Cardiac muscle cell (in vitro differentiated cells and primary cell): ENCODE results near the gene RUFY4. TPM values are rescaled to one million over a fixed set of nuclear protein-coding genes. Genes with fewer than 3 reads are reported as not detected.
"Not testable (repeated sequence)": the region's sequence is repeated elsewhere in the genome, so short reads cannot be mapped to it uniquely, and the experiment has no call there.

Source experiments
- DNase-seq, 2 donors: peaks; one replicate each; pipeline versions ENCODE4 v3.0.0 to v3.0.0-alpha.2; 2010 to 2017; ENCODE audit warnings: low read depth in 1 of 2, low spot score in 1 of 2
- H3K27ac ChIP-seq: fragments of 200-600 bp; sonication (generic); 2 replicates; pipeline ENCODE4 v1.5.1; 2016
- H3K27me3 ChIP-seq: fragments of 200-600 bp; sonication (generic); 2 replicates; pipeline ENCODE4 v1.6.0; 2016; ENCODE audit warnings: control low read depth
- H3K36me3 ChIP-seq: fragments of 200-600 bp; sonication (generic); 2 replicates; pipeline ENCODE4 v1.5.1; 2016; ENCODE audit warnings: control low read depth
- H3K4me1 ChIP-seq: fragments of 200-600 bp; sonication (generic); 2 replicates; pipeline ENCODE4 v1.8.1; 2017; ENCODE audit warnings: low read depth, mild to moderate bottlenecking, mixed run types
- H3K4me3 ChIP-seq: fragments of 200-600 bp; sonication (generic); 2 replicates; pipeline ENCODE4 v1.5.1; 2016; ENCODE audit warnings: mild to moderate bottlenecking
- H3K9me3 ChIP-seq: fragments of 200-600 bp; sonication (generic); 2 replicates; pipeline ENCODE4 v1.5.1; 2017; ENCODE audit warnings: low read depth, mild to moderate bottlenecking, control low read depth
- CTCF ChIP-seq: IDR thresholded peaks from 2 replicates; pipeline ENCODE4 v1.5.1; 2012; ENCODE audit warnings: low read depth, mild to moderate bottlenecking, low read length
- polyA plus RNA-seq: library from polyadenylated mRNA; unstranded; fragments of >200 nt; fragmentation: Nextera tagmentation; extraction: Ambion mirVana; gene quantifications from 2 replicates; pipeline ENCODE4 v1.2.1, GENCODE V29; 2016
- total RNA-seq: library from RNA; depleted of rRNA; stranded (reverse); fragments of >200 nt; gene quantifications from 2 replicates; pipeline ENCODE4 v1.2.3, GENCODE V29; 2016

The RUFY4 gene
- total and polyA plus RNA-seq, 2 experiments from 2014 or later = not detected

- H3K9me3 ChIP-seq = no peaks in the 10 kb centered on the region
- no peaks in the 10 kb centered on the region for H3K27me3 ChIP-seq
- peaks cover 3% of the 10 kb centered on the region for H3K4me1 ChIP-seq
- no peak overlapping the region for H3K27ac ChIP-seq
- H3K4me3 ChIP-seq = no peak overlapping the region
- TF ChIP-seq CTCF = no peak
- no peaks in the 10 kb centered on the region for H3K36me3 ChIP-seq
- DNase-seq = no peak
These were observed 17.4 kb downstream of the RUFY4 start for GRCh38 chr2:218086478-218086877.

- no peaks in the 10 kb centered on the region for H3K4me1 ChIP-seq
- H3K9me3 ChIP-seq = no peaks in the 10 kb centered on the region
- H3K27me3 ChIP-seq = peaks cover 6% of the 10 kb centered on the region
- TF ChIP-seq CTCF = no peak
- no peaks in the 10 kb centered on the region for H3K36me3 ChIP-seq
- DNase-seq = no peak
- H3K4me3 ChIP-seq = no peak overlapping the region
- no peak overlapping the region for H3K27ac ChIP-seq
These were observed 20.2 kb downstream of the RUFY4 start for GRCh38 chr2:218089259-218089658.

GRCh38 chr2:218091746-218092145 is 22.7 kb downstream of the RUFY4 start:
- Histone ChIP-seq H3K4me1 (no peaks in the 10 kb centered on the region), H3K9me3 (no peaks in the 10 kb centered on the region), H3K27ac (no peak overlapping the region), H3K36me3 (no peaks in the 10 kb centered on the region), H3K4me3 (no peak overlapping the region), H3K27me3 (peaks cover 6% of the 10 kb centered on the region)
- TF ChIP-seq CTCF = no peak
- peak in 1 of 2 donors; percentile 31 for DNase-seq

- TF ChIP-seq CTCF = no peak
- Histone ChIP-seq H3K36me3 (no peaks in the 10 kb centered on the region), H3K27ac (no peak overlapping the region), H3K4me3 (no peak overlapping the region), H3K27me3 (peaks cover 6% of the 10 kb centered on the region), H3K9me3 (no peaks in the 10 kb centered on the region), H3K4me1 (no peaks in the 10 kb centered on the region)
- no peak for DNase-seq
These were observed 24.8 kb downstream of the RUFY4 start for GRCh38 chr2:218093879-218094278.

- peaks cover 6% of the 10 kb centered on the region for H3K27me3 ChIP-seq
- TF ChIP-seq CTCF = no peak
- no peaks in the 10 kb centered on the region for H3K9me3 ChIP-seq
- no peak overlapping the region for H3K4me3 ChIP-seq
- H3K27ac ChIP-seq = no peak overlapping the region
- no peaks in the 10 kb centered on the region for H3K36me3 ChIP-seq
- DNase-seq = no peak
- H3K4me1 ChIP-seq = no peaks in the 10 kb centered on the region
These were observed 26.8 kb downstream of the RUFY4 start for GRCh38 chr2:218095853-218096252.

- H3K36me3 ChIP-seq = no peaks in the 10 kb centered on the region
- H3K27me3 ChIP-seq = peaks cover 1% of the 10 kb centered on the region
- no peak overlapping the region for H3K4me3 ChIP-seq
- no peak overlapping the region for H3K27ac ChIP-seq
- TF ChIP-seq CTCF = no peak
- DNase-seq = no peak
- H3K4me1 ChIP-seq = no peaks in the 10 kb centered on the region
- no peaks in the 10 kb centered on the region for H3K9me3 ChIP-seq
These were observed 28.9 kb downstream of the RUFY4 start for GRCh38 chr2:218097975-218098374.

GRCh38 chr2:218108834-218109233 is 39.8 kb downstream of the RUFY4 start:
- not testable (repeated sequence) for H3K9me3 ChIP-seq, H3K4me1 ChIP-seq, H3K36me3 ChIP-seq, H3K4me3 ChIP-seq, H3K27ac ChIP-seq, H3K27me3 ChIP-seq, DNase-seq

GRCh38 chr2:218121789-218122188 is 52.7 kb downstream of the RUFY4 start:
- H3K27ac ChIP-seq, H3K4me3 ChIP-seq, H3K36me3 ChIP-seq, H3K27me3 ChIP-seq, DNase-seq, H3K4me1 ChIP-seq, H3K9me3 ChIP-seq: not testable (repeated sequence)
